LoVo (cell line): ENCODE measurements around the gene PHTF1.

Source experiments
- DNase-seq: peaks from one replicate; pipeline ENCODE4 v3.0.0-alpha.2; 2016; ENCODE audit warnings: low spot score

PHTF1 gene

DNA sequence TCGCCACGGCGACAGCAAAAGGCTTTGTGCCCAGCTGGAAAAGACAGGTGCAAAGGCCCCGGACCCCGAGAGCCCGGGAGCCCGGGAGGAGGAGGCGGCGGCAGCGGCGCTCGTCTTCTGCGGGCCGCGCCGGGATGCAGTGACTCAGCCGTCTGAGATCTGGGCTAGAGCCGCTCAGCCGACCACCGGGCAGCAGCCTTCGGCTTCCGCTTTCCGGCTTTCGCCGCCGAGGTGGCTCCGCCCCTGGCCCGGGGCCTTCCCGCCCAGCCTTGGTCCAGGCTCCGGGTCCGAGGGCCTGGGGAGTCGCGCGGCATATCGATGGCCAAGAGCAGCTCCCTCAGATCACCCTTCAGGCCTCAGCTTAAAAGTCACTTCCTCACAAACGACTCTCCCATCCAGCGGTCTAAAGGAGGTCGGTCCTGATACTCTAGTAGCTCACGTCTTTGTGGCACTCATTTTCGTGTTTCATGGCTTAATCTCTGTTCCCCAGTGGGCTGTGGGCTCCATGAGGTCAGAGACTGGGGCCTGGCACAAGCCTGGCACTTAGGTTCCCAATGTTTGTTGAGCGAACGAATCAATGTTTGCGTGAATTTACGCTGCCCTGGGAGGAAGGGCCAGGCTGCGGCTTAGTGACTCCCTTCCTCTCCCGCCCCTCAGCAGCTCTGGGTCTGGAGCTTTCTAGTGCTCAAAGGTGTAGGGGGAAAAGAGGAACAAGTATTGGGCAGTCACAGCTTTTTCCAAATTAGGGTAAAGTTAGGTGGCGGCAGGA, at the start of gene PHTF1:
TSS of gene PHTF1 (minus strand) at position 154 of the 769 bp plus-strand sequence. CDS start 783 bp downstream, outside the sequence.
- DNase-seq = peak; percentile 74

DNA sequence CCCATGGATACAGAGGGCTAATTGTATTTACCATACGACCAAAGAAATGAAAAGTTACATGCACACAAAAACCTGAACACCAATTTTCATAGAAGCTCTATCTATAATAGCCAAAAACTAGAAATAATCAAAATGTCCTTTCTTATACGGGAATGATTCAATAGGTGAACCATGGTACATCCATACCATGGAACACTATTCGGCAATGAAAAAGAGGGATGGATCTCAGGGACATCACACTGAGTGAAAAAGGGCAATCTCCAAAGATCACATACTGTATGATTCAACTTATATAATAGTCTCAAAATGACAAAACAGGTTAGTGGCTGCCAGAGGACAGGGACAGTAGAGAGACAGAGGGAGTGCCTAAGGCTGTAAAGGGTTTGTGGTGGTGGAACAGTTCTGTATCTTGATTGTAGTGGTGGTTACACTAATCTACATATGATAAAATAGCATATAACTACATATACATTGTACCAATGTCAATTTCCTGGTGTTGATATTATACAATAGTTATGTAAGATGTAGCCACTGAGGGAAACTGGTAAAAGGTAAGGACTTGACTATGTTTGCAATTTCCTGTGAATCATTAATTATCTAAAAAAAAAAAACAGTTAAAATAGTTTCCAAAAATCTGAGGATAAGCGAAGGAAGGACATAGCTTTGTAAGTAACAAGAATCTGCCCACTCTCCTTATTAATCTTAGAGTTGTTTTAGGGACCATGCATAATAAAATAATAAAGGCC, 49.3 kb upstream of the PHTF1 start:
- no peak for DNase-seq

DNA sequence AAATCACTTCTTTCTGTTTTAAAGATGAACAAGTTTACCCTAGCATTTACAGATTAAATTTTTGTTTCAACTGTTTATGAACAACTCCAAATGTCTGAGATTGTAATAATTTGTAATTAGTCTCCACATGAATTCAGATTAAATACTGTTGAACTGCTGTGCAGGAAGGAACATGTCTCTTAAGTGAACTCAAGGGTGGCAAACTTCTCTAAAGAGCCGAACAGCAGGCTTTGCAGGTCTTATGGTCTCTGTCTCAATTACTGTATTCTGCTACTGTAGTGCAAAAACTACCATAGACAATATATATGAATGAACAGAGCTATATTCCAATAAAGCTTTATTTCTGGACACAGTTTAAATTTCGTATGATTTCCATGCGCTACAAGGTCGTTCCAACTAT, 46.4 kb upstream of the PHTF1 start:
- no peak for DNase-seq

DNA sequence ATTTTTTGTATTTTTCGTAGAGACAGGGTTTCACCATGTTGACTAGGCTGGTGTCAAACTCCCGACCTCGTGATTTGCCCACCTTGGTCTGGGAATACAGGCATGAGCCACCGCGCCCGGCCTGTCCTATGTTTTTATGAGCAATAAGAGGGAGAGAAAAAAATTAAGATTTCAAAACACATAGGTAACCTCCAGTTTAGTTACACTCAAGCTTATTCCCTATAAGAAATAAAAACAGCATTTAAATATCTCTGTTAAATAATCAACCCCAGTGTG, 45.9 kb upstream of the PHTF1 start:
- DNase-seq = no peak

DNA sequence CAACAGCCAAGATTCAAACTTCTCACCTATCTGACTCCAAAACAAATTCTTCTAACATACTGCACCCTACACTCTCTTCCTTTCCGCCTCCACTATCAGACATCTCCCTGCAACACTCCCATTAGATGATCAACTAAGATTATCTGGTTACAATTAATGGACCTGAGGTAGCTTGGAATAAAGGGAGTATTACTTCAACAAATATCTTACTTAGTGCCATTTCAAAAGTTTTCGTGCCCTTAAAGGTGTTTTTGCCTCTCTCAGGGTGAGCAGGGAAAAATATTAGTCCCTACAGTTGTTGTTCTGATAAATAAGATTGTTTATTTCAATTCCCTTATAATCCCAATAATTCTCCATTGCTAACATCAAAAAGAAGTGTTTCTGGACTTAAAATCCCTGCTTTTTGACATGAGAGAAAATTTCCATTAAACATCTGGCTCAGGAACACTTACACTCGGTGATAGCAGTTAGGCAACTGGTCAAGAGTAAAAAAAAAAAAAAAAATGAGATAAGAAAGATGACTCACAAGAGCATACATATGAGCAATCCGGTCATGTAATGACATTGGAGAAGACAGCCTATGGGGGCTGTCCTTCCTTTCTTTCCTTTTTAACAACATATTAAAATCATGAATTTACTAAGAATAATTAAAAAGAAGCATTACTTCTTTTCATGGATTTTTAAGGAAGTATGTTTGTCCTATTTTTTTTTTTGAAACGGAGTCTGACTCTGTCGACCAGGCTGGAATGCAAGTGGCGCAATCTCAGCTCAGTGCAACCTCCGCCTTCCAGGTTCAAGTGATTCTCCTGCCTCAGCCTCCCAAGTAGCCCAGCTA, 45.4 kb upstream of the PHTF1 start:
- peak; percentile 65 for DNase-seq

- no peak for DNase-seq
These were observed 43.2 kb upstream of the PHTF1 start for GRCh38 chr1:113802367-113803007.

GRCh38 chr1:113800487-113800886, 41.2 kb upstream of the PHTF1 start:
- DNase-seq = no peak

- no peak for DNase-seq
These were observed 38.2 kb upstream of the PHTF1 start for GRCh38 chr1:113797472-113797871.

DNA sequence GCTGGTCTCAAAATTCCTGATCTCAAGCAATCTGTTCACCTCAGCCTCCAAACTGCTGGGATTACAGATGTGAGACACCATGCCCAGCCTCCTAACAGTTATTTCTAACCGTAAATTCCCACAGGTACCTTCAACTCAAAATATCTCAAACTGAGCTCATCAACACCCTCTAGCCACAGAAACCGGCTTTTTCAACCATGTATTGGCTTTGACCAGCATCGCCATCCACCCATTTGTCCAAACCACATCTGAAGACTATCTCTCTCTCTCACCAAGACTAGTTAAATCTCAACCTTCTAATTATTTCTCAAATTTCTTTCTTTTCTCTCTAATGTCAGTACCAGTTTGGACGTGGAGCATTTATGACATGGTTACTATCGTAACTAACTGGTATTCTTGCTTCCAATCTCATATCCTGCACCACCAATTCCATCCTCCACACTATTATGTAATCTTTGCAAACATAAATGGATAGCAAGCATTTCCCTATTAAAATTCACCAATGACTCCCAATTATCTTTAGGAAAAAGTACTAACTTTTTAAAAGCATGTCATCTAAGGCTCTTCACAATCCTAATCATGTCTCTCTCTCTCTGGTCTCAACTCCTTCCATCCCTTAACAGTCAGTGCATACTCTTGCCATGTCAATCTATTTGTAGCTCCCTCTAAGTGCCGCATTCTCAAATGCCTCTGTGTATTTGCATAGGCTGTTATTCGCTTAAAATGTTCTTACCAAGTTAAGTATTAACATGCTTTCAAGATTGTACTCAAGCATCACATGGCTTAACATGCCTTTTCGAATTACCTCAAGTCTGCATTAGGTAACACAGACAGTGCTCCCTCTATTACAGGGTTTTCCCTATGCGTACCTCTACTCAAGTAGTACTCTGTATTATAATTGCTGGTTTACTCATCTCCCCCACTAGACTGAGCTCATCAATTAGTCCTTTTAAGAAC, 34.9 kb upstream of the PHTF1 start:
- no peak for DNase-seq

GRCh38 chr1:113792986-113793385, 33.7 kb upstream of the PHTF1 start:
- DNase-seq = no peak

GRCh38 chr1:113792471-113792870, 33.2 kb upstream of the PHTF1 start:
- no peak for DNase-seq

GRCh38 chr1:113788802-113789201, 29.5 kb upstream of the PHTF1 start:
- DNase-seq = no peak

- no peak for DNase-seq
These were observed 28.4 kb upstream of the PHTF1 start for GRCh38 chr1:113787663-113788062.

GRCh38 chr1:113786069-113786468, 26.8 kb upstream of the PHTF1 start:
- DNase-seq = peak; percentile 20

- no peak for DNase-seq
These were observed 25.0 kb upstream of the PHTF1 start for GRCh38 chr1:113784104-113784779.

DNA sequence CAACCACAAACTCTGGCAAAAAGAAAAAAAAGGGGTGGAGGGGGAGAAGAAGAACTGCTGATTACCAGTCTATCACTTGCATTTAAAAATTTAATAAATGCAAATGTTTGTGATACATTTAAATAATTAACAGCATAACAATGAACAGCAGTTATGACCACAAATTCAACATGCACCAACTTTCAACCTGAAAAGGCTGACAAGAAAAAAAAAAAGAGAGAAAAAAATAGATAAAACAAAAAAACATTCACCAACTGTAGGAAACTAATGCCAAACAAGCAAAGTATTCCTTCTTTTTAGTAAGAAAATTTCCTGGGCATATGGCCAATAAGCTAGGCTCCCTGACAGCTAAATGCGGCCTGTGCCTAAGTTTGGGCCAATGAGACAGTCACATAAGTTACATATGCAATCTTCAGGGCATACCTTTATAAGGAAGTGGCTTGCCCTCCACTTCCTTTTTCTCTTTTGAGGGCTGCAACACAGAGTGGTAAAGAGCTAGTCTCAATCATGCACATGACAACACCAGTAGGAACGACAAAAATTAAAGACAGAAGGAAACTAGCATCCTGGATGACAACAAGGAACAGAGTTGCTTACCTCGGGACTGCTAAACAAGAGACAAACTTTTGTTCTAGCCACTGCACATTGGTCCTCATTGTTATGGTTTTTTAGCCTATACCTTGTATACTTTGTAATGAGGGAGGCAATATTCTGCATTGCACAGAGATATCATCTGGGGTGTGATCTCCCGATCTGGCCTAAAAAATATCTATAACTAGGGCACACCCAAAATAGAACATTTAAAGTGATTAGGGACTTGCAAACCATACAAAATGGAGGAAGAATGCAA, 24.2 kb upstream of the PHTF1 start:
- DNase-seq = no peak

DNA sequence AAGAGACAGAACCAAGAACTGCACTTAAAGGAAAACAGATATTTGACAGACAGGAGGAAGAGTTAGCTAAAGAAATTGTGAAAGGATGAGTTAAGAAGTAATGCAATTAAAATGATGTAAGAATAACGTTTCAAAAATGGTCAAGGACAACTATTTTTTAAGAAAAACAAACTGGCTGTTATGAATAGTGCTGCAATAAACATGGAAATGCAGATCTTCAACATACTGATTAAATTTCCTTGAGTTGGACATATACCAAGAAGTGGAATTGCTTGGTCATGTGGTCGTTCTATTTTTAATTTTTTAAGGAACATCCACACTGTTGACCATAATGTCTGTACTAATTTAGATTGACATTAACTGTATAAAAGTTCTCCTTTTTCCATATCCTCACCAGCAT, 23.1 kb upstream of the PHTF1 start:
- DNase-seq = no peak

GRCh38 chr1:113780374-113781146, 21.3 kb upstream of the PHTF1 start:
- DNase-seq = no peak

GRCh38 chr1:113779542-113779941, 20.3 kb upstream of the PHTF1 start:
- DNase-seq = no peak
